GM13977 (cell line): ENCODE results near the gene STAG1.
"Not testable (repeated sequence)": the region's sequence is repeated elsewhere in the genome, so short reads cannot be mapped to it uniquely, and the experiment has no call there.

Experiments
- DNase-seq: peaks from one replicate; pipeline ENCODE4 v3.0.0; 2012; ENCODE audit warnings: low spot score
- in situ Hi-C: fragments of 300-500 bp; cut with MboI; formaldehyde crosslinking; loops from one replicate; pipeline ENCODE4 v1.12.0; 2022; ENCODE audit warnings: low sequenced_read_pairs, low pct_unique_long_range_greater_than_20kb, mixed read lengths, inconsistent platforms; ENCODE audit not compliant: unreplicated experiment
- TF ChIP-seq, protein P1 (sequence below): IDR thresholded peaks from 2 replicates; pipeline ENCODE4 v1.5.1; 2012; ENCODE audit warnings: mild to moderate bottlenecking, control low read depth; ENCODE audit not compliant: insufficient read depth; ENCODE audit errors: extremely low read depth, missing control alignments

The STAG1 gene

DNA sequence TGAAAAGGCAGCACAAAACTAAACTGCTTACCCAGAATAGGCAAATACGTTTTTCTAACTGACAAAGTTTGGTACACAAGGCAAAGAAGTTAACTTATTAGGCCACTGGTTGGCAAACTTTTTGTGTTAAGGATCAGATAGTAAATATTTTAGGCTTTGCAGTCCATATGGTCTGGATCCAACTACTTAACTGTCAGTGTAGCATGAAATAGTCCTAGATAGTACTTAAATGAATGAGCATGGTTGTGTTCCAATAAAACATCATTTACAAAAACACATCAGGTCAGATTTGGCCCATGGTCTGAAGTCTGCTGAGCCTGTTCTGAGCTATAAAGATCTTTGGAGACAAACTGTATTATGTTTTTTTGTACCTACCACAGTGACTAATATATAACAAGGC is 365.1 kb downstream of the STAG1 start:
- TF ChIP-seq, protein P1, sequence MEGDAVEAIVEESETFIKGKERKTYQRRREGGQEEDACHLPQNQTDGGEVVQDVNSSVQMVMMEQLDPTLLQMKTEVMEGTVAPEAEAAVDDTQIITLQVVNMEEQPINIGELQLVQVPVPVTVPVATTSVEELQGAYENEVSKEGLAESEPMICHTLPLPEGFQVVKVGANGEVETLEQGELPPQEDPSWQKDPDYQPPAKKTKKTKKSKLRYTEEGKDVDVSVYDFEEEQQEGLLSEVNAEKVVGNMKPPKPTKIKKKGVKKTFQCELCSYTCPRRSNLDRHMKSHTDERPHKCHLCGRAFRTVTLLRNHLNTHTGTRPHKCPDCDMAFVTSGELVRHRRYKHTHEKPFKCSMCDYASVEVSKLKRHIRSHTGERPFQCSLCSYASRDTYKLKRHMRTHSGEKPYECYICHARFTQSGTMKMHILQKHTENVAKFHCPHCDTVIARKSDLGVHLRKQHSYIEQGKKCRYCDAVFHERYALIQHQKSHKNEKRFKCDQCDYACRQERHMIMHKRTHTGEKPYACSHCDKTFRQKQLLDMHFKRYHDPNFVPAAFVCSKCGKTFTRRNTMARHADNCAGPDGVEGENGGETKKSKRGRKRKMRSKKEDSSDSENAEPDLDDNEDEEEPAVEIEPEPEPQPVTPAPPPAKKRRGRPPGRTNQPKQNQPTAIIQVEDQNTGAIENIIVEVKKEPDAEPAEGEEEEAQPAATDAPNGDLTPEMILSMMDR, result no peak
- in situ Hi-C loops, result loop anchor here (25.0 kb wide), 2 partner anchors 350 to 625 kb away; no protein-coding TSS in a partner anchor
- DNase-seq, result no peak

DNA sequence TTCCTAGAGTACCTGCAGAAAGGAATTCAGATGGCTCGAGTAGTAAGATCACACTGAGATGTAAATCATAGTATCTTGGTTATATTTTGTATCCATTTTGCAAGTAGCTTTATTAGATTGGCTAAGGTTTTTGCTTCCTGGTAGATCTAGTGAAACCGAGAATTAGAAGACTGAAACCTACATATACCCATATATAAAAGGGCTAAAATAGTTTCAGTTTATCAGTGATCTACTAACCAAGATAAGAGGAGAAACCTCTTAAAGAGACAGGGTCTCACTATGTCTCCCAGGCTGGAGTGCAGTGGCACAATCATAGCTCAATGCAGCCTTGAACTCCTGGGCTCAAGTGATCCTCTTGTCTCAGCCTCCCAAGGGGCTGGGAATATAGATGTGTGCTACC is 366.7 kb downstream of the STAG1 start:
- TF ChIP-seq, protein P1, result no peak
- in situ Hi-C loops, result loop anchor here (25.0 kb wide), 2 partner anchors 352 to 627 kb away; no protein-coding TSS in a partner anchor
- peak; percentile 23 for DNase-seq

DNA sequence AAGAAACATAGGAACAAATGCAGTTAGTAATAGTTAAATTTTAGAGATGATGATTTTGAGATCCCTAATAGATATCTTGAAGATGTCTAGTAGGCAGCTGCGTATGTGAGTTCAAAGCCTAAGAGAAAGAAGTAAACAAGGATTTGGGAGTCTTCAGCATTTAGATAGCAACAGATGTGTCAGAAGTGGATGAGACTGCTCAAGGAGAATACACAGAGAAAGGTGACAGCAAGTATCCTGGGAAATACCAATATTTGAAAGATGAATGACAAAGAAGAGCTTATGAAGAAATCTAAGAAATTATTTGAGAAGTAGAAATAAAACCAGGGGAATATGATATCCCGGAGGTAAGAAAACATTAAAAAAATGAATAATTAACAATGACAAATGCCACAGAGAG is 371.1 kb downstream of the STAG1 start:
- TF ChIP-seq, protein P1, result no peak
- no peak for DNase-seq
- in situ Hi-C loops, result loop anchor here (25.0 kb wide), 2 partner anchors 356 to 631 kb away; no protein-coding TSS in a partner anchor

DNA sequence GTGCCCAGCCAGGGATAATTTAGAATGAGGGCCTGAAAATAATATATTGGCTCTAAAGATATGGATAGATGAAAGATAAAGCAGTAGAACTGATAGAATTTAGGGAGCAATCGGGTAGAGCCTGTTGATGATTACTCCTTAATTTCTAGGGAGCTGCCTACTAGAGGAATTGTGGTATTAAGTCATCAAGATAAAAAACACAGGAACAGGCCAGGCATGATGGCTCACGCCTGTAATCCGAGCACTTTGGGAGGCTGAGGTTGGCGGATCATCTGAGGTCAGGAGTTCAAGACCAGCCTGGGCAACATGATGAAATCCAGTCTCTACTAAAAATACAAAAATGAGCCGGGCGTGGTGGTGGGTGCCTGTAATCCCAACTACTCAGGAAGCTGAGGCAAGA is 371.6 kb downstream of the STAG1 start:
- no peak for DNase-seq
- in situ Hi-C loops, result loop anchor here (25.0 kb wide), 2 partner anchors 357 to 632 kb away; no protein-coding TSS in a partner anchor

DNA sequence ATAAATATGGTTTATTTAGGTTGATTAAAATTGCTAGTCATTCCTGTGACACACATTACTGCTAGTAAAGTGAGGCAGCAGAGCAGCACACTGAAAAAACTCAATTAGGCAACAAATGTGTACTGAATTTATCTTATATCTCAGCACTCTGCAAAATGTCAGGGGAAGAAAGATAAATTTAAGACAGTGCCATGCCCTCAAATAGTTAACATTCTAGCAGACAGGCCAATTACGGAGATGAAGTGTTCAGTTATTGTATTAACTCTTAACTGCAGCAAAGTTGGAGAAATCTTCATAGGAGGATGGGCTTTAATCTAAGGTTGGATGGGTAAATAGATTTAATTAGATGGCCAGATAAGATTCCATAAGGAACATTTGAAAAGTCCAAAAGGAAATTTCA is 374.2 kb downstream of the STAG1 start:
- no peak for DNase-seq
- TF ChIP-seq, protein P1, result no peak
- in situ Hi-C loops, result loop anchor here (25.0 kb wide), 2 partner anchors 359 to 634 kb away; no protein-coding TSS in a partner anchor

More for the DNA sequence above, 371.6 kb downstream of the STAG1 start:
- TF ChIP-seq, protein P1, result no peak

DNA sequence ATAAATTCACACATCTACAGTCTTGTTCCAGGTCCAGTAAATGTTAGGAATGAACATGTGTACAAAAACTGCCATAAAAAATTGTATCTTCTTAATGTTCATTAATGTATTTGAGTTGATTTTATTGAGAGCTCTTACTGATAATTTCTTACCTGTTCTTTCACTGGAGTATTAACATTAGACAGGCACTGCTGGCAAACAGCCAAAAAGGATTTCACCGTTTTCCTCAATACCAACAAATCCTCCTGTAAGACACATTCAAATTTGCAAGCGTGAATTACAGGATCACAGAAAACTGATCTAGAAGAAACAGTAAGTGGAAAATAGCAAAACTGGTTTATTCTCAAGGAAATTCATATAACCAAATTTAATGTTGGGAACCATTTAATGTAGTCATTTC is 374.7 kb downstream of the STAG1 start:
- in situ Hi-C loops, result loop anchor here (25.0 kb wide), 2 partner anchors 360 to 635 kb away; no protein-coding TSS in a partner anchor
- TF ChIP-seq, protein P1, result no peak
- DNase-seq, result no peak

DNA sequence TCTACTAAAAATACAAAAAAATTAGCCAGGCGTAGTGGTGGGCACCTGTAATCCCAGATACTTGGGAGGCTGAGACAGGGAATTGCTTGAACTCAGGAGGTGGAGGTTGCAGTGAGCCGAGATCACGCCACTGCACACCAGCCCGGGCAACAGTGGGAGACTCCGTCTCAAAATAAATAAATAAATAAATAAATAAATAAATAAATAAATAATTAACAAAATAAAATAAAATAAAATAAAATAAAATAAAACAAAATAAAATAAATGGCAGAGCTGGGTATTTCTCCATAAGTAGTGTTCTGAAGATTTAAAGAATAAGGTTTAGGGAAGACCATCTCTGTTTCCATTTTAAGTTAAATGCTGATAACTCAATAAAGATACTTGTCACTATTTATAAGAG is 376.4 kb downstream of the STAG1 start:
- in situ Hi-C loops, result loop anchor here (25.0 kb wide), 2 partner anchors 362 to 637 kb away; no protein-coding TSS in a partner anchor
- not testable (repeated sequence) for DNase-seq
